ENCODE results near the gene COL6A1. TPM values are rescaled to one million over a fixed set of nuclear protein-coding genes. Genes with fewer than 3 reads are reported as not detected.

Gene COL6A1
- total and polyA plus RNA-seq, 2 of the 4 experiments (the other 2 are of a cell fraction): 173 to 1,578 TPM

GRCh38 chr21:45962531-45963231 is 18.9 kb upstream of the COL6A1 start:
- in situ Hi-C loops (cut with MboI; ENCODE audit: low sequenced_read_pairs) (no loop called here), dilution Hi-C loops (cut with HindIII; ENCODE audit: low sequenced_read_pairs, unreplicated experiment) (no loop called here), intact Hi-C loops (cut with micrococcal nuclease) (no loop called here)
- no peak overlapping the region for H2BK5ac ChIP-seq (ENCODE audit: low read depth, low read length, poor library complexity, severe bottlenecking)
- H4K91ac ChIP-seq (ENCODE audit: insufficient read depth, low read depth, low read length): no peak overlapping the region
- peaks cover 12% of the 10 kb centered on the region; the same call in 1 of the 2 replicates for H3K9me3 ChIP-seq (ENCODE audit: control insufficient read depth, insufficient read depth, low read length)
- H2AK5ac ChIP-seq (ENCODE audit: low read depth, low read length): no peak overlapping the region
- H3K23ac ChIP-seq (ENCODE audit: low read depth, low read length): no peak overlapping the region
- H2BK120ac ChIP-seq (ENCODE audit: low read depth, low read length): no peak overlapping the region
- 0 out of 2 replicates have a peak, but pooled peaks cover 5% of the 10 kb centered on the region for H3K9me1 ChIP-seq (ENCODE audit: insufficient read depth, low read length)
- no peak overlapping the region for H4K8ac ChIP-seq (ENCODE audit: low read depth in 2 of 2, low read length in 2 of 2)
- ChIA-PET CTCF (no interaction called here), POLR2A (ENCODE audit: unreplicated experiment) (no interaction called here)
- H3K4me3 ChIP-seq (ENCODE audit: insufficient read depth, low read depth, low read length): no peak overlapping the region
- no peak overlapping the region for H3K4ac ChIP-seq (ENCODE audit: low read depth, low read length)
- no peaks in the 10 kb centered on the region for H3K79me1 ChIP-seq (ENCODE audit: low read depth in 1 of 2, low read length in 2 of 2)
- H3K27ac ChIP-seq (ENCODE audit: insufficient read depth, low read length): no peak overlapping the region
- no peak overlapping the region for H2AFZ ChIP-seq (replicated peaks; ENCODE audit: low read length, poor library complexity)
- no peaks in the 10 kb centered on the region for H3K36me3 ChIP-seq (ENCODE audit: control insufficient read depth, insufficient read depth, low read length)
- no peak overlapping the region for H3K4me2 ChIP-seq (ENCODE audit: low read depth, low read length)
- H2BK15ac ChIP-seq (ENCODE audit: low read depth, low read length): no peak overlapping the region
- H4K5ac ChIP-seq (ENCODE audit: low read depth, low read length): no peak overlapping the region
- H3K27me3 ChIP-seq (ENCODE audit: control insufficient read depth, insufficient read depth, low read length): no peaks in the 10 kb centered on the region
- H3K4me1 ChIP-seq (ENCODE audit: control insufficient read depth, insufficient read depth, low read length): peaks cover 2% of the 10 kb centered on the region; the same call in 1 of the 2 replicates
- H3K56ac ChIP-seq (ENCODE audit: extremely low read depth, insufficient read depth, low read length): no peak overlapping the region
- H3K9ac ChIP-seq (ENCODE audit: low read depth, low read length): no peak overlapping the region
- H2BK20ac ChIP-seq (ENCODE audit: low read depth, low read length): no peak overlapping the region
- H4K20me1 ChIP-seq (ENCODE audit: insufficient read depth, low read length): no peaks in the 10 kb centered on the region
- no peak overlapping the region for H3K18ac ChIP-seq (ENCODE audit: low read depth, low read length)
- no peak for DNase-seq
- H2AK9ac ChIP-seq (replicated peaks; ENCODE audit: low read depth, low read length, poor library complexity): no peak overlapping the region
- ATAC-seq (ENCODE audit: low read depth): no peak
- no TSS peak for BruUV-seq (replicated peaks)
- no CpG with 5 or more reads among the region's 4 CpGs for WGBS, 2 experiments (ENCODE audit: extremely low coverage in 2 of 2, insufficient read length in 1 of 2)
- no peak for TF ChIP-seq RFX5 (IDR thresholded peaks at IDR 0.05; ENCODE audit: low read depth, low read length)
- TF ChIP-seq MXI1 (IDR thresholded peaks at IDR 0.05; ENCODE audit: borderline replicate concordance, low read depth, low read length): no peak
- no peak for TF ChIP-seq CEBPB (IDR thresholded peaks at IDR 0.05; ENCODE audit: low read depth, low read length)
- no peak for TF ChIP-seq FOS (IDR thresholded peaks at IDR 0.05; ENCODE audit: low read depth, low read length)
- no peak for TF ChIP-seq USF2 (IDR thresholded peaks at IDR 0.05; ENCODE audit: low read depth, low read length)
- no peak for TF ChIP-seq MAFK (IDR thresholded peaks at IDR 0.05; ENCODE audit: low read depth, low read length)
- TF ChIP-seq MAZ (IDR thresholded peaks at IDR 0.05; ENCODE audit: borderline replicate concordance, low read depth, low read length): no peak
- TF ChIP-seq NFE2L2 (IDR thresholded peaks at IDR 0.05; ENCODE audit: low read depth, low read length): no peak
- TF ChIP-seq RAD21 (IDR thresholded peaks at IDR 0.05; ENCODE audit: low read length): no peak
- no peak overlapping the region for H3K14ac ChIP-seq (replicated peaks; ENCODE audit: low read depth, low read length)

All from IMR-90 (cell line).